ENCODE data around the gene RSPH1.

GRCh38 chr21:42433946-42434551 is 62.0 kb downstream of the RSPH1 start:
- TF ChIP-seq RAD21 (IDR thresholded peaks at IDR 0.05) (no peak), CTCF (IDR thresholded peaks at IDR 0.05; ENCODE audit: low read depth, low read length, missing input control) (no peak), MAX (IDR thresholded peaks at IDR 0.05) (no peak), ATF3 (IDR thresholded peaks at IDR 0.05) (no peak), TAF1 (conservative IDR thresholded peaks at IDR 0.05) (no peak), GABPA (IDR thresholded peaks at IDR 0.05 in 1 of 2, conservative IDR thresholded peaks at IDR 0.05 in 1 of 2) (no peak)
